HCT116 (cell line): ENCODE measurements around the gene THOC6. TPM values are rescaled to one million over a fixed set of nuclear protein-coding genes. Genes with fewer than 3 reads are reported as not detected.

Experiments used
- ATAC-seq: fragments of 200-7000 bp; cut with Tn5 transposase; 2 replicates; pipeline ENCODE4 v1.9.1; 2020; ENCODE audit warnings: mild to moderate bottlenecking, moderate library complexity
- BruUV-seq: library from RNA; stranded (reverse); fragments of 400-500 nt; replicated peaks from 2 replicates; lab custom pipeline; 2021; lab: Mats Ljungman, UMichigan
- CTCF ChIA-PET: fragments of 300-600 bp; sonication (Branson Sonifier 250); formaldehyde crosslinking; loops from one replicate; lab custom pipeline; 2021; ENCODE audit warnings: antibody characterized with exemption; lab: Charles Lee
- POLR2A ChIA-PET: fragments of 300-600, 350-600 bp; sonication (Branson Sonifier 250); formaldehyde crosslinking; loops from one replicate; lab custom pipeline; 2021; ENCODE audit warnings: antibody characterized with exemption; lab: Charles Lee
- RAD21 ChIA-PET, 2 experiments: fragments of 300-600 bp; sonication (Branson Sonifier 250); formaldehyde crosslinking; loops; one replicate each; lab custom pipeline; 2023; ENCODE audit warnings: low total read pairs in 2 of 2; ENCODE audit not compliant: uncharacterized antibody in 2 of 2, unreplicated experiment in 2 of 2, low non-redundant PET in 1 of 2; lab: Charles Lee
- DNase-seq: peaks from one replicate; pipeline ENCODE4 v3.0.0-alpha.2; 2010; ENCODE audit warnings: low read depth, low spot score
- H2AFZ ChIP-seq: fragments of 200-600 bp; shearing (Covaris generic), sonication (generic); 2 replicates; pipeline ENCODE4 v1.6.1; 2017; ENCODE audit warnings: low read depth, mixed run types, mixed read lengths, antibody characterized with exemption, low read length; ENCODE audit not compliant: poor library complexity, severe bottlenecking
- H3K27ac ChIP-seq: 2 replicates; pipeline ENCODE4 v1.5.1; 2012; ENCODE audit warnings: low read depth, low read length
- H3K27me3 ChIP-seq: fragments of 200-600 bp; sonication (generic); 2 replicates; pipeline ENCODE4 v1.6.1; 2016; ENCODE audit warnings: mixed run types, low read length, mixed read lengths; ENCODE audit not compliant: insufficient read depth
- H3K36me3 ChIP-seq, 2 experiments: fragments of 200-500 bp in 1 of 2; fragments of 200-600 bp in 1 of 2; sonication (Bioruptor generic) in 1 of 2; sonication (generic) in 1 of 2; 2 replicates each; pipeline versions ENCODE4 v1.5.1 to v1.6.1; 2014 to 2016; ENCODE audit warnings: low read length in 2 of 2, inconsistent platforms in 1 of 2, mixed read lengths in 1 of 2, mixed run types in 1 of 2; ENCODE audit not compliant: insufficient read depth in 2 of 2, control insufficient read depth in 1 of 2
- H3K4me1 ChIP-seq, 2 experiments: fragments of 200-600 bp in 1 of 2; sonication (generic) in 1 of 2; 2 replicates each; pipeline versions ENCODE4 v1.5.1 to v1.6.1; 2012 to 2017; ENCODE audit warnings: low read length in 2 of 2, inconsistent platforms in 1 of 2, mild to moderate bottlenecking in 1 of 2, mixed read lengths in 1 of 2, mixed run types in 1 of 2, moderate library complexity in 1 of 2; ENCODE audit not compliant: insufficient read depth in 2 of 2, control insufficient read depth in 1 of 2
- H3K4me2 ChIP-seq: fragments of 200-600 bp; sonication (generic); 2 replicates; pipeline ENCODE4 v1.6.1; 2017; ENCODE audit warnings: mixed run types, low read length, mixed read lengths
- H3K4me3 ChIP-seq, 2 experiments: fragments of 200-600 bp in 1 of 2; sonication (generic) in 1 of 2; replicated peaks in 1 of 2; 2 replicates each; pipeline ENCODE4 v1.5.1; 2011 to 2016; ENCODE audit warnings: low read length in 2 of 2, control low read depth in 1 of 2, low read depth in 1 of 2, mild to moderate bottlenecking in 1 of 2, mixed read lengths in 1 of 2, mixed run types in 1 of 2
- H3K79me2 ChIP-seq: fragments of 200-600 bp; sonication (generic); 2 replicates; pipeline ENCODE4 v1.6.1; 2017; ENCODE audit warnings: mild to moderate bottlenecking, mixed run types, low read length, moderate library complexity, mixed read lengths; ENCODE audit not compliant: insufficient read depth
- H3K9ac ChIP-seq: fragments of 200-600 bp; sonication (generic); 2 replicates; pipeline ENCODE4 v1.6.1; 2016; ENCODE audit warnings: low read length, mixed read lengths
- H3K9me2 ChIP-seq: fragments of 200-600 bp; sonication (generic), shearing (Covaris generic); 2 replicates; pipeline ENCODE4 v1.6.1; 2017; ENCODE audit warnings: mixed run types, mild to moderate bottlenecking, moderate library complexity; ENCODE audit not compliant: insufficient read depth
- H3K9me3 ChIP-seq, 2 experiments: fragments of 200-500 bp in 1 of 2; fragments of 200-600 bp in 1 of 2; sonication (Bioruptor generic) in 1 of 2; sonication (generic) in 1 of 2; 2 replicates each; pipeline ENCODE4 v1.6.1; 2014 to 2017; ENCODE audit warnings: low read length in 2 of 2, mixed read lengths in 2 of 2, inconsistent platforms in 1 of 2, low read depth in 1 of 2, mild to moderate bottlenecking in 1 of 2, mixed run types in 1 of 2, moderate library complexity in 1 of 2; ENCODE audit not compliant: control insufficient read depth in 1 of 2, insufficient read depth in 1 of 2
- H4K20me1 ChIP-seq: fragments of 200-600 bp; sonication (generic), shearing (Covaris generic); 2 replicates; pipeline ENCODE4 v1.6.1; 2017; ENCODE audit warnings: mixed run types, mild to moderate bottlenecking, moderate library complexity; ENCODE audit not compliant: insufficient read depth
- ATF3 ChIP-seq: IDR thresholded peaks from 2 replicates; pipeline ENCODE4 v1.6.1; 2012
- CEBPB ChIP-seq: IDR thresholded peaks from 2 replicates; pipeline ENCODE4 v1.6.1; 2012; ENCODE audit warnings: low read depth
- CTCF ChIP-seq, 3 experiments: fragments of 200-600 bp in 1 of 3; sonication (generic) in 1 of 3; IDR thresholded peaks in 2 of 3; conservative IDR thresholded peaks in 1 of 3; 2 replicates each; pipeline ENCODE4 v1.5.1; 2012 to 2017; ENCODE audit warnings: low read depth in 2 of 3, low read length in 2 of 3, antibody characterized with exemption in 1 of 3, borderline replicate concordance in 1 of 3, control low read depth in 1 of 3, mild to moderate bottlenecking in 1 of 3, mixed read lengths in 1 of 3, mixed run types in 1 of 3, moderate library complexity in 1 of 3; ENCODE audit not compliant: insufficient read depth in 1 of 3
- EGR1 ChIP-seq: IDR thresholded peaks from 2 replicates; pipeline ENCODE4 v1.6.1; 2012; ENCODE audit warnings: low read depth
- EZH2 ChIP-seq: fragments of 200-600 bp; sonication (generic); IDR thresholded peaks from 2 replicates; pipeline ENCODE4 v1.6.1; 2017; ENCODE audit warnings: antibody characterized with exemption, mixed run types
- EZH2phosphoT487 ChIP-seq: fragments of 200-600 bp; IDR thresholded peaks from 2 replicates; pipeline ENCODE4 v1.6.1; 2018; ENCODE audit warnings: antibody characterized with exemption, borderline replicate concordance
- FOSL1 ChIP-seq: IDR thresholded peaks from 2 replicates; pipeline ENCODE4 v1.6.1; 2012; ENCODE audit warnings: low read depth
- MAX ChIP-seq: IDR thresholded peaks from 2 replicates; pipeline ENCODE4 v1.6.1; 2012
- POLR2AphosphoS5 ChIP-seq: IDR thresholded peaks from 2 replicates; pipeline ENCODE4 v1.6.1; 2011; ENCODE audit warnings: mild to moderate bottlenecking, low read depth, low read length, moderate library complexity
- RAD21 ChIP-seq: IDR thresholded peaks from 2 replicates; pipeline ENCODE4 v1.6.1; 2012; ENCODE audit warnings: low read depth, mild to moderate bottlenecking
- SIN3A ChIP-seq: IDR thresholded peaks from 2 replicates; pipeline ENCODE4 v1.6.1; 2012; ENCODE audit warnings: low read depth
- SP1 ChIP-seq: IDR thresholded peaks from 2 replicates; pipeline ENCODE4 v1.6.1; 2012; ENCODE audit warnings: low read depth
- TCF7L2 ChIP-seq: IDR thresholded peaks from 2 replicates; pipeline ENCODE4 v1.7.0; 2011; ENCODE audit warnings: borderline replicate concordance, inconsistent platforms; ENCODE audit not compliant: insufficient read depth, insufficient read length; ENCODE audit errors: extremely low read depth
- YY1 ChIP-seq: IDR thresholded peaks from 2 replicates; pipeline ENCODE4 v1.6.1; 2011; ENCODE audit warnings: low read length, low read depth, moderate library complexity, mild to moderate bottlenecking; ENCODE audit not compliant: insufficient replicate concordance; ENCODE audit errors: extremely low read depth
- ZFX ChIP-seq: fragments of 450-650 bp; IDR thresholded peaks from 2 replicates; pipeline ENCODE4 v1.6.1; 2017
- intact Hi-C: fragments of 100-400 bp; cut with micrococcal nuclease; formaldehyde crosslinking; loops from 2 replicates; pipeline ENCODE4 v1.10.0; 2022
- total RNA-seq: library from RNA; stranded (reverse); gene quantifications from one replicate; pipeline ENCODE4 v1.2.1, GENCODE V29; 2021; ENCODE audit not compliant: unreplicated experiment
- TF ChIP-seq, protein P1 (sequence below): IDR thresholded peaks from 2 replicates; pipeline ENCODE4 v1.6.1; 2011; ENCODE audit warnings: mild to moderate bottlenecking, low read length, moderate library complexity; ENCODE audit not compliant: insufficient replicate concordance; ENCODE audit errors: extremely low read depth

Gene THOC6
- total RNA-seq, 1 experiment from 2014 or later: 62.9 TPM

DNA sequence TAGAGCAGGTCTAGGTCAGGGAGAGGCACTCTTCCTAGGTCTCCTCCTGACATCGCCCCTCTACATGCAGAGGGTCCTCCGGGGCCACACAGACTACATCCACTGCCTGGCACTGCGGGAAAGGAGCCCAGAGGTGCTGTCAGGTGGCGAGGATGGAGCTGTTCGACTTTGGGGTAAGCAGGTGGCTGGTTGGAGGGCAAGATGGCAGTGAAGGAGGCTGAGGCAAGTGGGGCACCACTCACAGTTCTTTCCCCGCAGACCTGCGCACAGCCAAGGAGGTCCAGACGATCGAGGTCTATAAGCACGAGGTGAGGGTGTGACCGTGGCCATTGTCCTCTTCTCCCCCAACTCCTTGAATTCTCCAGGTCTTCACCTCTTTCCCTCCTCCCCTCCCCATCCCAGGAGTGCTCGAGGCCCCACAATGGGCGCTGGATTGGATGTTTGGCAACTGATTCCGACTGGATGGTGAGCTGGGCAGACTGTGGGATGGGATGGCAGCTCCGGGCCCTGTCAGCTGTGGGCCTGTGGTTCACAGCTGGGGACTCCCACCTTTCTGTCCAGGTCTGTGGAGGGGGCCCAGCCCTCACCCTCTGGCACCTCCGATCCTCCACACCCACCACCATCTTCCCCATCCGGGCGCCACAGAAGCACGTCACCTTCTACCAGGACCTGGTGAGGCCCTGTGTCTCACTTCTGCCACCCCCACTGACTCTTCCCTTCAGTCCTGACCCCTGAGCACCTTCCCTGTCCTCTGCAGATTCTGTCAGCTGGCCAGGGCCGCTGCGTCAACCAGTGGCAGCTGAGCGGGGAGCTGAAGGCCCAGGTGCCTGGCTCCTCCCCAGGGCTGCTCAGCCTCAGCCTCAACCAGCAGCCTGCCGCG lies 3.0 kb downstream of the THOC6 start:
- peaks cover 12% of the 10 kb centered on the region; the same call in 1 of the 2 replicates for H3K79me2 ChIP-seq
- H3K9me2 ChIP-seq: no peaks in the 10 kb centered on the region
- H2AFZ ChIP-seq: no peak overlapping the region
- peak overlapping the region; percentile 68 for H3K27ac ChIP-seq
- no peak overlapping the region for H3K9ac ChIP-seq
- no peak overlapping the region; the same call in 1 of the 2 replicates for H3K4me2 ChIP-seq
- intact Hi-C loops: no loop called here
- TF ChIP-seq FOSL1 (no peak), TCF7L2 (no peak), SIN3A (no peak), POLR2AphosphoS5 (no peak; the same call in 1 of the 2 replicates), CTCF (IDR thresholded peaks at IDR 0.05 in 2 of 3, conservative IDR thresholded peaks at IDR 0.05 in 1 of 3; ENCODE audit: borderline replicate concordance in 1 of 3, insufficient read depth in 1 of 3, low read depth in 2 of 3, low read length in 2 of 3) (no peak), EZH2 (no peak), EZH2phosphoT487 (no peak), ZFX (no peak), CEBPB (no peak), EGR1 (no peak), SP1 (no peak), MAX (no peak), YY1 (no peak), RAD21 (no peak), ATF3 (no peak)
- TF ChIP-seq, protein P1, sequence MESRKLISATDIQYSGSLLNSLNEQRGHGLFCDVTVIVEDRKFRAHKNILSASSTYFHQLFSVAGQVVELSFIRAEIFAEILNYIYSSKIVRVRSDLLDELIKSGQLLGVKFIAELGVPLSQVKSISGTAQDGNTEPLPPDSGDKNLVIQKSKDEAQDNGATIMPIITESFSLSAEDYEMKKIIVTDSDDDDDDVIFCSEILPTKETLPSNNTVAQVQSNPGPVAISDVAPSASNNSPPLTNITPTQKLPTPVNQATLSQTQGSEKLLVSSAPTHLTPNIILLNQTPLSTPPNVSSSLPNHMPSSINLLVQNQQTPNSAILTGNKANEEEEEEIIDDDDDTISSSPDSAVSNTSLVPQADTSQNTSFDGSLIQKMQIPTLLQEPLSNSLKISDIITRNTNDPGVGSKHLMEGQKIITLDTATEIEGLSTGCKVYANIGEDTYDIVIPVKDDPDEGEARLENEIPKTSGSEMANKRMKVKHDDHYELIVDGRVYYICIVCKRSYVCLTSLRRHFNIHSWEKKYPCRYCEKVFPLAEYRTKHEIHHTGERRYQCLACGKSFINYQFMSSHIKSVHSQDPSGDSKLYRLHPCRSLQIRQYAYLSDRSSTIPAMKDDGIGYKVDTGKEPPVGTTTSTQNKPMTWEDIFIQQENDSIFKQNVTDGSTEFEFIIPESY: no peak
- RAD21 ChIA-PET: interaction anchor here in 1 of 2 experiments (1.0 kb wide), 1 partner anchor 23 kb away, joined by 4 read pairs; no protein-coding TSS in a partner anchor
- no peak overlapping the region for H3K4me3 ChIP-seq
- peaks cover 16 to 59% of the 10 kb centered on the region in 2 experiments for H3K4me1 ChIP-seq
- no peaks in the 10 kb centered on the region for H3K27me3 ChIP-seq
- DNase-seq (no peak), ATAC-seq (no peak)
- BruUV-seq: no TSS peak
- CTCF ChIA-PET: interaction anchor here (0.7 to 1.9 kb wide), 8 partner anchors 9 to 145 kb away, joined by 3 to 29 read pairs (median 6); no protein-coding TSS in a partner anchor
- H3K9me3 ChIP-seq: no peaks in the 10 kb centered on the region
- peaks cover 8 to 25% of the 10 kb centered on the region in 2 experiments; a peak in 2 of 4 replicates for H3K36me3 ChIP-seq
- H4K20me1 ChIP-seq: no peaks in the 10 kb centered on the region
- POLR2A ChIA-PET: interaction anchor here (0.8 to 1.3 kb wide), 2 partner anchors 15 to 23 kb away, joined by 3 to 4 read pairs; no protein-coding TSS in a partner anchor
